Spleen (tissue), 3 donors: ENCODE measurements around the gene LCE3C.

ENCODE experiments used
- POLR2A ChIP-seq, 3 donors: fragments of 450-650 bp; IDR thresholded peaks; one replicate each; pipeline ENCODE4 v1.5.1; 2017; ENCODE audit warnings: antibody characterized with exemption in 3 of 3, mild to moderate bottlenecking in 1 of 3
- POLR2AphosphoS5 ChIP-seq, 3 donors: sonication (generic); formaldehyde crosslinking; IDR thresholded peaks; one replicate each; pipeline ENCODE4 v1.5.1; 2017; ENCODE audit warnings: antibody characterized with exemption in 3 of 3

DNA sequence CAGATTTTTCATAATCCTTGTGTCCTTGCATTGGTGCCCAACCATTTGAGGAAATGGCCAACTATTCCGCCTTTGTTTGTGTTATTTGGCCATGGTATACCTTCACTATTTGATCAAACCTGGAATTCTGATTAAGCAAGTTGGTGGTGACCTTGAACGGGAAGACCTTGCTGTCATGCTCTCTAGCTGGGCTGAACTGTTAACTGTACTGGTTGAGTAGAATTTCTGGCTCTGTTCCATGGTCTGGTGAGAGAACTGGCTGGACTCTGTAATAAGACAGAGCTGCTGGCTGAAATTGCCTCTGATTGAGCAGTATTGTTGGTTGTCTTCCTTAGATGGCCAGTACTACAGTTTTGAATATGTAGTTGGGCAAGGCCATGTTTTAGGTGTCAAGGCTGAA is 3.0 kb upstream of the LCE3C start:
- TF ChIP-seq POLR2AphosphoS5 (IDR thresholded peaks at IDR 0.05) (no peak), POLR2A (IDR thresholded peaks at IDR 0.05) (no peak)
